ENCODE measurements around the gene TMEM42.

TMEM42 gene

DNA sequence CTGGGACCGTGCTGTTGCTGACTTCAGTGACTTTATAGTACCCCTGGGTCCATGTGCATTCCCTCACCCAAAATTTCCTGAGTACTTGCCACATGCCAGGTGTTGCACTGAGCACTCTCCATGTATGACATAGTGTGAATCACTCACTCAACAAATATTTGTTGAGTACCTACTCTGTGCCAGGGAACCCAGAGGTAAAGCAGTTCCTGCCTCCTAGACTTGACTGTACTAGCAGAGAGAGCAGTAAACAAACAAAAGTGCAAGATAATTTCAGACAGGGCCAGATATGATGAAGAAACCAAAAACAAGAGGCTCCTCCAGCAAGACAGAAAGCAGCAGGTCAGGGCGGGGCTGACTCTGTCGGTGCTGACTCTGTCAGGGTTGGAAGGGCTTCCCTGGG is 24.8 kb downstream of the TMEM42 start:
- Histone ChIP-seq H3K56ac (ENCODE audit: low read length) (no peak overlapping the region), H2BK5ac (ENCODE audit: low read length) (no peak overlapping the region), H4K5ac (ENCODE audit: low read length) (no peak overlapping the region), H2BK120ac (ENCODE audit: low read depth, low read length) (no peak overlapping the region), H3K4me1 (ENCODE audit: control insufficient read depth, low read depth, low read length) (peaks cover 5% of the 10 kb centered on the region), H2BK15ac (replicated peaks; ENCODE audit: low read depth) (no peak overlapping the region), H3K4ac (ENCODE audit: low read depth, low read length) (no peak overlapping the region), H3K79me2 (ENCODE audit: control insufficient read depth, insufficient read depth, low read length) (no peaks in the 10 kb centered on the region), H3K4me3 (ENCODE audit: low read length) (no peak overlapping the region), H3K9ac (ENCODE audit: low read length) (no peak overlapping the region), H3K23ac (ENCODE audit: low read length) (no peak overlapping the region), H3K4me2 (ENCODE audit: low read length) (no peak overlapping the region), H4K8ac (ENCODE audit: low read depth, low read length) (no peak overlapping the region), H2AK5ac (ENCODE audit: low read length) (no peak overlapping the region), H3K27me3 (ENCODE audit: insufficient read depth, low read length, poor library complexity) (no peaks in the 10 kb centered on the region), H3K27ac (ENCODE audit: low read depth, low read length) (no peak overlapping the region), H3K18ac (ENCODE audit: low read length) (no peak overlapping the region), H3K36me3 (ENCODE audit: control insufficient read depth, insufficient read depth, low read length) (no peaks in the 10 kb centered on the region), H3K79me1 (ENCODE audit: low read length) (no peaks in the 10 kb centered on the region)
- WGBS (ENCODE audit: extremely low coverage, insufficient coverage, low lambda C conversion rate) = no CpG with 5 or more reads among the region's 3 CpGs
- no peak for DNase-seq

DNA sequence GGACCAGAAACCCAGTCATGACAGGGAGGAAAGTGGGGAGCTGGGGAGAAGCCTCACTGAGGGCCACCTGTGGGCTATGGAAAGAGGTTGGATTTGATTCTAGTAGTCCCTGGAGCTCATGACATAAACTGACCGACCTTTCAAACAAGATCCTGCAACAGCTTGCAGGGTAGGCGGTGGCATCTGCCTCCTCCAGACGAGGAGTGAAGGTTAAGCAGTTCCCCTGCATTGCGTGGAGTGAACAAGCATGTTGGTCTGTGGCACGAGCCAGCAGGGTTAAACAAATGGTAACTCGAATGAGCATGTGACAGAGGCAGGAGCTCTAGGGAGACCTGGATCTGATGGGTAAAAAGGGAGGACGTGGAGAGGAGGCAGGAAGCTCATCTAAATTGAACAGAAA is 25.4 kb downstream of the TMEM42 start:
- WGBS (ENCODE audit: extremely low coverage, insufficient coverage, low lambda C conversion rate) = no CpG with 5 or more reads among the region's 7 CpGs

GRCh38 chr3:44890258-44890657 is 28.5 kb downstream of the TMEM42 start:
- H2BK120ac ChIP-seq (ENCODE audit: low read depth, low read length) = no peak overlapping the region
- H3K18ac ChIP-seq (ENCODE audit: low read length) = no peak overlapping the region
- no peak overlapping the region for H4K5ac ChIP-seq (ENCODE audit: low read length)
- H3K4me2 ChIP-seq (ENCODE audit: low read length) = no peak overlapping the region
- H3K36me3 ChIP-seq (ENCODE audit: control insufficient read depth, insufficient read depth, low read length) = no peaks in the 10 kb centered on the region
- no peak overlapping the region for H3K23ac ChIP-seq (ENCODE audit: low read length)
- WGBS (ENCODE audit: extremely low coverage, insufficient coverage, low lambda C conversion rate) = no CpG with 5 or more reads among the region's 3 CpGs
- H3K4me3 ChIP-seq (ENCODE audit: low read length) = no peak overlapping the region
- DNase-seq = peak; percentile 66
- H3K4ac ChIP-seq (ENCODE audit: low read depth, low read length) = no peak overlapping the region
- no peak overlapping the region for H3K9ac ChIP-seq (ENCODE audit: low read length)
- no peaks in the 10 kb centered on the region for H3K27me3 ChIP-seq (ENCODE audit: insufficient read depth, low read length, poor library complexity)
- H4K8ac ChIP-seq (ENCODE audit: low read depth, low read length) = no peak overlapping the region
- H2BK15ac ChIP-seq (replicated peaks; ENCODE audit: low read depth) = no peak overlapping the region
- H3K4me1 ChIP-seq (ENCODE audit: control insufficient read depth, low read depth, low read length) = peaks cover 2% of the 10 kb centered on the region
- no peak overlapping the region for H2BK5ac ChIP-seq (ENCODE audit: low read length)
- H2AK5ac ChIP-seq (ENCODE audit: low read length) = no peak overlapping the region
- no peaks in the 10 kb centered on the region for H3K79me1 ChIP-seq (ENCODE audit: low read length)
- H3K27ac ChIP-seq (ENCODE audit: low read depth, low read length) = no peak overlapping the region
- H3K79me2 ChIP-seq (ENCODE audit: control insufficient read depth, insufficient read depth, low read length) = no peaks in the 10 kb centered on the region
- no peak overlapping the region for H3K56ac ChIP-seq (ENCODE audit: low read length)

More for the DNA sequence above, 25.4 kb downstream of the TMEM42 start:
- no peak overlapping the region for H3K4ac ChIP-seq (ENCODE audit: low read depth, low read length)
- no peak overlapping the region for H2AK5ac ChIP-seq (ENCODE audit: low read length)
- no peak overlapping the region for H2BK120ac ChIP-seq (ENCODE audit: low read depth, low read length)
- no peak overlapping the region for H3K9ac ChIP-seq (ENCODE audit: low read length)
- H3K23ac ChIP-seq (ENCODE audit: low read length) = no peak overlapping the region
- H4K8ac ChIP-seq (ENCODE audit: low read depth, low read length) = no peak overlapping the region
- H3K56ac ChIP-seq (ENCODE audit: low read length) = no peak overlapping the region
- no peaks in the 10 kb centered on the region for H3K36me3 ChIP-seq (ENCODE audit: control insufficient read depth, insufficient read depth, low read length)
- H3K4me1 ChIP-seq (ENCODE audit: control insufficient read depth, low read depth, low read length) = peaks cover 5% of the 10 kb centered on the region
- no peaks in the 10 kb centered on the region for H3K27me3 ChIP-seq (ENCODE audit: insufficient read depth, low read length, poor library complexity)
- H3K79me2 ChIP-seq (ENCODE audit: control insufficient read depth, insufficient read depth, low read length) = no peaks in the 10 kb centered on the region
- H3K18ac ChIP-seq (ENCODE audit: low read length) = no peak overlapping the region
- DNase-seq = no peak
- no peak overlapping the region for H3K27ac ChIP-seq (ENCODE audit: low read depth, low read length)
- no peak overlapping the region for H2BK5ac ChIP-seq (ENCODE audit: low read length)
- no peak overlapping the region for H3K4me2 ChIP-seq (ENCODE audit: low read length)
- H2BK15ac ChIP-seq (replicated peaks; ENCODE audit: low read depth) = no peak overlapping the region
- no peaks in the 10 kb centered on the region for H3K79me1 ChIP-seq (ENCODE audit: low read length)
- H4K5ac ChIP-seq (ENCODE audit: low read length) = no peak overlapping the region
- no peak overlapping the region for H3K4me3 ChIP-seq (ENCODE audit: low read length)

DNA sequence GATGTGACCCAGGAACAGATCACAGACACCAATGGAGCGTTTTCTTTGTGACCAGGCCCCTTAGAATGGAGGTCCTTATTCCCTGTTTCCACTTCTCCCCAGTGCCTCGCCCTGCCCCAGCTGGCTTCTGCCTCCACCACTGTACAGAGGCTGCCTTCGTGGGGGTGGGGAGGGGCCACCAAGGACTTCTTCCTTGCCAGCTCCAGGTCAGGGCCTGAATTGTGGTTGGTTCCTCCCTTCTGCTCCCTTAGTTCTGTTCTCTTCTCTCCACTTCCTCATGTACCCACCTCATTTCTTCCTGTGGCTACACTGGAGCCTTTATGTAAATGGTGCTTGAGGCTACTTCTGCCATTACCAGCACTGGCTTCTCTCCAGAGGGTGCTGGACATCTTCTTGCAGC is 29.1 kb downstream of the TMEM42 start:
- no peaks in the 10 kb centered on the region for H3K27me3 ChIP-seq (ENCODE audit: insufficient read depth, low read length, poor library complexity)
- H3K79me1 ChIP-seq (ENCODE audit: low read length) = no peaks in the 10 kb centered on the region
- H3K27ac ChIP-seq (ENCODE audit: low read depth, low read length) = no peak overlapping the region
- H2AK5ac ChIP-seq (ENCODE audit: low read length) = no peak overlapping the region
- H4K8ac ChIP-seq (ENCODE audit: low read depth, low read length) = no peak overlapping the region
- no peak overlapping the region for H3K56ac ChIP-seq (ENCODE audit: low read length)
- no peak overlapping the region for H3K9ac ChIP-seq (ENCODE audit: low read length)
- peaks cover 2% of the 10 kb centered on the region for H3K4me1 ChIP-seq (ENCODE audit: control insufficient read depth, low read depth, low read length)
- no peak overlapping the region for H2BK120ac ChIP-seq (ENCODE audit: low read depth, low read length)
- H3K23ac ChIP-seq (ENCODE audit: low read length) = no peak overlapping the region
- no peaks in the 10 kb centered on the region for H3K36me3 ChIP-seq (ENCODE audit: control insufficient read depth, insufficient read depth, low read length)
- WGBS (ENCODE audit: extremely low coverage, insufficient coverage, low lambda C conversion rate) = no CpG with 5 or more reads among the region's 3 CpGs
- H2BK15ac ChIP-seq (replicated peaks; ENCODE audit: low read depth) = no peak overlapping the region
- no peak overlapping the region for H4K5ac ChIP-seq (ENCODE audit: low read length)
- no peak overlapping the region for H2BK5ac ChIP-seq (ENCODE audit: low read length)
- H3K18ac ChIP-seq (ENCODE audit: low read length) = no peak overlapping the region
- no peak overlapping the region for H3K4me2 ChIP-seq (ENCODE audit: low read length)
- no peaks in the 10 kb centered on the region for H3K79me2 ChIP-seq (ENCODE audit: control insufficient read depth, insufficient read depth, low read length)
- no peak overlapping the region for H3K4ac ChIP-seq (ENCODE audit: low read depth, low read length)
- no peak overlapping the region for H3K4me3 ChIP-seq (ENCODE audit: low read length)
- no peak for DNase-seq

- Histone ChIP-seq H3K18ac (ENCODE audit: low read length) (no peak overlapping the region), H3K27me3 (ENCODE audit: insufficient read depth, low read length, poor library complexity) (no peaks in the 10 kb centered on the region), H3K4me1 (ENCODE audit: control insufficient read depth, low read depth, low read length) (peaks cover 2% of the 10 kb centered on the region), H2BK15ac (replicated peaks; ENCODE audit: low read depth) (no peak overlapping the region), H3K23ac (ENCODE audit: low read length) (no peak overlapping the region), H2BK120ac (ENCODE audit: low read depth, low read length) (no peak overlapping the region), H3K27ac (ENCODE audit: low read depth, low read length) (no peak overlapping the region), H3K4ac (ENCODE audit: low read depth, low read length) (no peak overlapping the region), H4K8ac (ENCODE audit: low read depth, low read length) (no peak overlapping the region), H2AK5ac (ENCODE audit: low read length) (no peak overlapping the region), H3K4me3 (ENCODE audit: low read length) (no peak overlapping the region), H4K5ac (ENCODE audit: low read length) (no peak overlapping the region), H3K79me2 (ENCODE audit: control insufficient read depth, insufficient read depth, low read length) (no peaks in the 10 kb centered on the region), H3K79me1 (ENCODE audit: low read length) (no peaks in the 10 kb centered on the region), H3K9ac (ENCODE audit: low read length) (no peak overlapping the region), H3K36me3 (ENCODE audit: control insufficient read depth, insufficient read depth, low read length) (no peaks in the 10 kb centered on the region), H3K56ac (ENCODE audit: low read length) (no peak overlapping the region), H3K4me2 (ENCODE audit: low read length) (no peak overlapping the region), H2BK5ac (ENCODE audit: low read length) (no peak overlapping the region)
- no CpG with 5 or more reads among the region's 3 CpGs for WGBS (ENCODE audit: extremely low coverage, insufficient coverage, low lambda C conversion rate)
- no peak for DNase-seq
Observed at GRCh38 chr3:44892689-44893088, 31.0 kb downstream of the TMEM42 start.

GRCh38 chr3:44893097-44893496 is 31.4 kb downstream of the TMEM42 start:
- H4K5ac ChIP-seq (ENCODE audit: low read length) = no peak overlapping the region
- H3K4me3 ChIP-seq (ENCODE audit: low read length) = no peak overlapping the region
- no peaks in the 10 kb centered on the region for H3K79me2 ChIP-seq (ENCODE audit: control insufficient read depth, insufficient read depth, low read length)
- H2BK15ac ChIP-seq (replicated peaks; ENCODE audit: low read depth) = no peak overlapping the region
- no peak overlapping the region for H3K9ac ChIP-seq (ENCODE audit: low read length)
- H2BK5ac ChIP-seq (ENCODE audit: low read length) = no peak overlapping the region
- no peaks in the 10 kb centered on the region for H3K27me3 ChIP-seq (ENCODE audit: insufficient read depth, low read length, poor library complexity)
- DNase-seq = no peak
- H3K4me2 ChIP-seq (ENCODE audit: low read length) = no peak overlapping the region
- peak overlapping the region; percentile 32 for H3K18ac ChIP-seq (ENCODE audit: low read length)
- H2BK120ac ChIP-seq (ENCODE audit: low read depth, low read length) = peak overlapping the region; percentile 18
- H3K56ac ChIP-seq (ENCODE audit: low read length) = no peak overlapping the region
- H3K27ac ChIP-seq (ENCODE audit: low read depth, low read length) = no peak overlapping the region
- WGBS (ENCODE audit: extremely low coverage, insufficient coverage, low lambda C conversion rate) = no CpG with 5 or more reads among the region's 2 CpGs
- no peak overlapping the region for H4K8ac ChIP-seq (ENCODE audit: low read depth, low read length)
- H3K79me1 ChIP-seq (ENCODE audit: low read length) = no peaks in the 10 kb centered on the region
- no peak overlapping the region for H2AK5ac ChIP-seq (ENCODE audit: low read length)
- no peaks in the 10 kb centered on the region for H3K36me3 ChIP-seq (ENCODE audit: control insufficient read depth, insufficient read depth, low read length)
- H3K4ac ChIP-seq (ENCODE audit: low read depth, low read length) = no peak overlapping the region
- H3K23ac ChIP-seq (ENCODE audit: low read length) = no peak overlapping the region
- peaks cover 2% of the 10 kb centered on the region for H3K4me1 ChIP-seq (ENCODE audit: control insufficient read depth, low read depth, low read length)
